Measurements from ENCODE around the gene PVALEF.

The PVALEF gene

DNA sequence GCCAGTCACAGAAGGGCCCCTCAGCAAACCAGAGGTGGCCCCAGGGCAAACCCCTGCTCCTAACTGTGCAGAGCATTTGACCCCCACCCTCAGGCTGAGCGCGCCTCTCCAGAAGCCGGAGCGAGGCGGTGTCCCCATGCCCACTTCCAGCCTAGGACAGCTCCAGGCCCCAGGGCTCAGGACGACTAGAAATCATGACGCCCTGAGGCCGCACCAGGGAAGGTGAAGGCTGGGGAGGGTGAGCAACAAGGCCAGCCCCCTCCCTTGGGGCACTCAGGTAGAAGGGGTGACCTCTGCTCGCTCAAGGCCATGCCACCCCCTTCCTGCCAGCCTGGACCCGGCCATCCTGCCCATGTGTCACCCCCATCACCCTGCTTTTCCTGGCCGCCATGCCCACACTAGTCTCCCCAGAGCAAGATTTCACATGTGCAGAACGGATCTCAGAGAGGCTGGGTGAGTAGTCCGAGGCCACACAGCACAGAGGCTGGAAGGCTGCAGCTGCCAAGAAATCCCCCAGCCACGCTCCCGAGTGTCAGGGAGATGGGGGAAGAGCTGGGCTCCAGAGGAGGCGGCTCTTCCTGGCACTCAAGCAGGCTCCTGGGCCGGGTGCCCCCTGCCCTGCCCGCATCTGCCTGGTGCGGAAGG is 2.1 kb upstream of the PVALEF start:
- DNase-seq (ENCODE audit: low spot score) = no peak

DNA sequence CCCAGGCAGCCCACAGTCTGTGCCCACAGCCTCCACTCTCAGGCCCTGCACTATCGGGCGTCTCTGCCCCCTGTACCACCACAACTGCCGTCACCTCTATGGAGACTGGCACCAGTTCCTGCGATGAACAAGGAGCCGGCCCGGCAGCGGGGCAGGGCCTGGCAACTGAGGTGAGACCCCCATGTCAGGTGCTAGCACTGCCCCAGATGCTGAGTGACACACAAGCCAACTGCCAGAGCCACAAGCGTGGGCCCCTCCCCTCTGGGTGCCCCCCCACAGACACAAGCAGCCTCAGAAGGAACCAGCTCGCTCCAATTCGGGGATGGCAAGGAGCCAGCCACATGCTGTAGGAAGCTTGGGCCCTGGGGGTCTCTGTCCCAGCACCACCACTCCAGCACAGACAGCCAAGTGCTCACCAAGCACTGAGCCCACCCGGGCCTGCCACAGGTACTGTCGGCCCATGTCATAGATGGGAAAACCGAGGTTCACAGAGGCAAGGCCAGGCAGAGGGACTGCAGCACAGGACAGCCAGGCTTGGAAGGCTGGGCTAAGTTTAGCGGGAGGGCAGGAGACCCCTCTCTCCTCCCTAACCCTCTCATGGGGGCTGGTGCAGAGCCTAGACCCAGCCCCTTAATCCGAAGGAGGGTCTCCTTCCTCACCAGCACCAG is 1.5 kb upstream of the PVALEF start:
- no peak for DNase-seq (ENCODE audit: low spot score)

- DNase-seq (ENCODE audit: low spot score) = no peak
These were observed 699 bp upstream of the PVALEF start for GRCh38 chr17:81164371-81165245.

- DNase-seq (ENCODE audit: low spot score) = no peak
These were observed 756 bp downstream of the PVALEF start, which contains the start of gene AATK for GRCh38 chr17:81166033-81166492. AATK (minus strand) TSS chr17:81166221; CDS start chr17:81165992, 229 bp downstream.

DNA sequence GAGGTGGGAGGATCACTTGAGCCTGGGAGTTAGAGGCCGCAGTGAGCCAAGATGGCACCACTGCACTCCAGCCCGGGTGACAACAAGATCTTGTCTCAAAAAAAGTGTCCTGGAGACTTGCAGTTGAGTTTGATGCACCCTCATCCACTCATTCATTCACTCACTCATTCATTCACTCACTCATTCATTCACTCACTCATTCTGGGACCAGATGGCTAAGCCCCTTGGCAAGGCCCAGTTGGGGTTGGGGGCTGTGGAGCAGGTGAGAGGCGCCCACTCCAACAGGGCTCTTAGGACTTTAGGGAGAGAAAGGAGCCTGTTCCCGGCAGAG is 1.9 kb downstream of the PVALEF start:
- DNase-seq (ENCODE audit: low spot score) = no peak

GRCh38 chr17:81167638-81168037 is 2.3 kb downstream of the PVALEF start:
- DNase-seq (ENCODE audit: low spot score) = no peak

GRCh38 chr17:81169870-81170309 is 4.6 kb downstream of the PVALEF start:
- DNase-seq (ENCODE audit: low spot score) = no peak

DNA sequence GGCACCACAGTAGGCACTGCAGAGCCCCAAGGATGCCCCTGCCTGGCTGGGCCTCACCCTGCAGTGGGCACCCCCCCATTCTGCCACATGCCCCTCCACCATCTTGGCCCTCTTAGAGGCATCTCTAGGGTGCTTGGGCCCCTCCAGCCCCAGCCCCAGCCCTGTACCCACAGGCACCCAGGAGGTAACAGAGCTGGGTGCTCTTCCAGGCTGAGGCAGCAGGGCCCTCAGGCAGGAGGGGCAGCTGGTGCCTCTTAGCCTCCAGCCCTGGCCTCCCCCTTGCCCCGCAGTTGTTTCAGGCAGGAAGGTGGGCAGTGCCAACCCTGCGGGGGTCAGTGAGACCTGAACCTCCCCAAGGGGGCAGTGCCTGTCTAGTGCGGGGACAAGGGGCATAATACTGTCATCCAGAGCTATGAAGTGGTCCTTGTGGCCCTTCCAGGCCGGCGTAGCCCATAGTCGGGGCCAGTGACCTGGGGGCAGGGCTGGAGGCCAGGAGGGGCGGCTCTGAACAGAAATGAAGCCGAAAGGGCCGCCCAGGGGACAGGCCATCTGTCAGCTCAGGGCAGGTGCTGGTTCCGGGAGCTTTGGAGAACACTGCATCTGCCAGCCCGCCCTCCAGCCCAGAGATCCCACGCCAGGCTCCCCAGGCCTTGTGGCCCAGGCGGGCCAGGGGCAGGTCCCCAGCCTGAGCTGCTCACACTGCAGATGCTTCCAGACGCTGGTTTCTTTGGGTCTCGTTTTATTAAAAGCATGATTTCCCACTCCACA is 5.6 kb downstream of the PVALEF start:
- no peak for DNase-seq (ENCODE audit: low spot score)

- no peak for DNase-seq (ENCODE audit: low spot score)
These were observed 6.6 kb downstream of the PVALEF start for GRCh38 chr17:81171941-81172340.

DNA sequence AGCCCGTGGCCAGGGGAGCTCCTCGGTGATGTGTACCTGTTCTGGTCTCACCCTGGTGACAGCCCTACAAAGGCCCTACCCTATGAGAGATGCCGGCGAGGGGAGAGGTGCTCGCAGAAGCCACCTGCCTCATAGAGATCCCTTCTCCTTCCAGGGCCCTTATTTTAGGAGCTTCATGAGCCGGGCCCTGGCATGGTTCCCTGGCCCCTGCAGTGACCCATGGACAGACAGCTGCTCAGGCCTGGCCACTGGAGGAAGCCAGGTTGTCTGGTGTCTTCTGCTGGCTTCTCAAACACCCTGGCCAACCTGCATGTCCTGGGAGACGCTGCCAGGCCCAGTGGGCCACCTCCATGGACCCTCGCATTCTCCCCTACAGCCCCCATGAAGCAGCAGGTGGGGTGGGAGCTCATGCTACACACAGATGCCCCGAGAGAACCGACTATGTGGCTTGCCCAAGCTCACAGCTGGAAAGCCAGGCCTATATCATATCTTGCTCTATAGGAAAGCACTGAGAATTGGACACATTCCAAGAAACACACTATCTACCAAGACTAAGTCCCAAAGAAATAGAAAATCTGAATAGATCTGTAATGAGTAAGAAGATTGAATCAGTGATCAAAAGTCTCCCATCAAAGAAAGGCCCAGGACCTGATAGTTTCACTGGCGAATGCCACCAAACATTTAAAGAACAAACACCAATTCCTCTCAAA is 7.9 kb downstream of the PVALEF start:
- DNase-seq (ENCODE audit: low spot score) = no peak

GRCh38 chr17:81173762-81174155 is 8.5 kb downstream of the PVALEF start:
- no peak for DNase-seq (ENCODE audit: low spot score)

DNA sequence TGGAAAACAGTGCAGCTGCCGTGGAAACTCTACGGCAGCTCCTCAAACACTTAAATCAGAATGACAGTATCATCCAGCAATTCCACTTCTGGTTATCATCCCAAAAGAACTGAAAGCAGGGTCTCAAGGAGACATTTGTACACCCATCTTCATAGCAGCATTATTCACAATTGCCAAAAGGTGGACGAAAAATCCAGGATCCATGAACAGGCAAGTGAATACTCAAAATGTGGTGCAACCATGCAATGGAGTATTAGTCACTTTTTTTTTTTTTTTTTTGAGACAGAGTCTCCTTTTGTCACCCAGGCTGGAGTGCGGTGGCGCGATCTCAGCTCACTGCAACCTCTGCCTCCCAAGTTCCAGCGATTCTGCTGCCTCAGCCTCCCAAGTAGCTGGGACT is 11.4 kb downstream of the PVALEF start:
- DNase-seq (ENCODE audit: low spot score) = no peak

- DNase-seq (ENCODE audit: low spot score) = no peak
These were observed 13.1 kb downstream of the PVALEF start for GRCh38 chr17:81178136-81179091.

DNA sequence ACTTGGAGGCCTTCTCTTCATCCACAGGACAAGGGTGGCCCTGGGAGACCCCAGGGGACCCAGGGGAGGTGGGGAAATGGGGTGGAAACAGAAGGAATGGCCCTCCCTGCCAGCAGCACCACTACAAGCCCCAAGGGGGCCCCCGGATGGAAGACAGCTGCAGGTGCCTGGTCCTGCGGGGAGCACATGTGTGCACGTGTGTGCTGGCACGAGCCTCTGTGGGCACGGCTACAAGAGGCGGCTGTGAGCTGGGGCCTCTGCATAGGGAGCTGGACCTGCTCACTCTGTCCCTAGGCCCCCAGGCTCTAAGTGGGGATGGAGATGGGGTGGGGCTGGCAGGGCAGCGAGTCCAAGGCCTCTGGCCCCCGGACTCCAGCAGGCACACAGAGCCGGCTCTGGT is 13.9 kb downstream of the PVALEF start:
- no peak for DNase-seq (ENCODE audit: low spot score)

DNA sequence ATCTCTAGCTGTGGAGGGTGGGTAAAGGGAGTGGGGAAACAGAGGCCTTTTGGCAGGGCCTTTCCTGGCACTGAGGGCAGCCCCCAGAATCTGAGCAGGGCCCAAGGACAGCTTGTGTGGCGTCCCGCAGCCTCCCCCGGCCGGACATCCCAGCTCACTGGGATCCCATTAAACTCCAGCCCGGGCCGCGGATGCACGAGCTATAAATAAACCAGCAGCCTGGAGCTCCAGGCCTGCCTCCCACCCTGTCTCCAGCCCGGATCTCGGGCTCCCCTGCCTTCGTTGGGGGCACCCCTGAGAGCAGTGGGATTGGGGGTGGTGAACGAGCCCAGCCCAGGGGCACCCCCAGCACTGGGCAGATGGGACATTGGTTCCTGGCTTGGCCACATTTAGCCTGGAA is 14.6 kb downstream of the PVALEF start:
- no peak for DNase-seq (ENCODE audit: low spot score)

DNA sequence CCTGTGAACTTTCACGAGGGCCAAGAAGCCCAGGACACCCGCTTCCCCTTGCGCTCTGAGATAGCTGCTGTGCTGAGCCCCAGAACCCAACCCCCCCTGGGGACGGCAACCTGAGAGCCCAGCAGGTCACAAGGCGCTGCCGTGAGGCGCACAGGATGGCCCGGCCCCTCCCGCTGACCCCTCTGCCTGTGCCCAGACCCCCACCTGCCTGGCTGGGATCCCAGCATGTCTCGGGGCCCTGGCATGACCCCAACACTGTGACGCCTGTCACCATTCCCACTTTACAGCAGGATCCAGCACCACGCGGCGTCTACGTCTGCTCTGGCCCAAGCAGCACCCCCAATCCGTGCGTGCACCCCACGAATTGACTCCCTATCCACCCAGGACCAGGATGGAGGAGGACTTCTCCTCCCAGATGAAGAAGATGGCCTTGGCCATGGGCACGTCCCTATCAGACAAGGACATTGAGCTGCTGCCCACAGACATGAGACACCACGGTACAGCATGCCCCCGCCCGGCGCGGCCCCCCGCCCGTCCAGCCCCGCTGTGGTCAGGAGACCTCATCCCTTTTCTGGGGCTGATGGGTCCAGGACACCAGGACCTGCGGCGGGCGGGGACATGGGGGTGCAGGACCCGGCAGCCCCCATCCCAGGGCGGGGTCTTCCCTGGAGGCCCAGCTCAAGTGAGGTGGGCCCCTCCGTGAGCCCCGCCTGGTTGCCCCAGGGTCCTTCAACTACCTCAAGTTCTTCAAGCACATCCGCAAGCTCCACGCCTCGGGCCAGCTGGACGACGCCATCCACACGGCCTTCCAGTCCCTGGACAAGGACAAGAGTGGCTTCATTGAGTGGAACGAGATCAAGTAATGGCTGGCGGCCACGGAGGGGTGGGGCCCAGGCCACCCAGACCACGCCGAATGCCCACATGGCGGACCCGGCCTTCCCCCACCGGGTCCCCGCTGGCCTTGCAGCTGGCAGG is 15.8 kb downstream of the PVALEF start:
- no peak for DNase-seq (ENCODE audit: low spot score)

DNA sequence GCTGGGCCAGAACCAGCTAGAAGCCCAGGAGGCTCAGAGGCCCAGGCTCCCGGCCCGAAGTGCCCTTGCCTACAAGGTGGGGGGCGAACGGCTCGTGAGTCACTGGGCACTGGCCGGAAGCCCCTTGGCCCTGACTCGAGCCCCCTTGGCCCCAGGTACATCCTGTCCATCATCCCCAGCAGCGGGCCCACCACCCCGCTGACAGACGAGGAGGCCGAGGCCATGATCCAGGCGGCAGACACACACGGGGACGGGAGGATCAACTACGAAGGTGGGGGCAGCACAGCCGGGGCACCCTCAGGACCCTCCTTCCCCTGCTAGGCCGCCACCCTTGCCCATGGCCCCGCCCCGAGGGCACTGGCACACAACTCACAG is 16.5 kb downstream of the PVALEF start:
- DNase-seq (ENCODE audit: low spot score) = no peak

- DNase-seq (ENCODE audit: low spot score) = no peak
These were observed 17.3 kb downstream of the PVALEF start for GRCh38 chr17:81182596-81182995.

DNA sequence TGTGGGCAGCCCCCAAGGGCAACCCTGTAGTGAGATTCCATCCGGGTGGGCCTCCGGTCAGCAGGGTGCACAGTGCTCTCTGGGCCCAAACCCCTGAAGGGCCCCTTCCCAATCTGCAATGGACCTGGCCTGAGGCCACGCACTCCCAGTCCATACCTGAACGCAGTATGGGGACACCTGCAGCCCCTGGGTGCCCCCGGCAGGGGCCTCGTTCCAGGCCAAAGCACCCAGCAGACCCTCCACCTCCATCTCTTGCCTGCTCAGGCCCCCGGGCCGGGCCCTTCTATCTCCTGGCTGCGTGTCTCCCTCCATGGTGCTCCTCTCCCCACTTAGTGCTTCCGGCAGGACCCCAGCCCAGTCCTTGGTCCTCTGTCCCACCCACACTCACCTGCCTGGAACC is 18.0 kb downstream of the PVALEF start:
- no peak for DNase-seq (ENCODE audit: low spot score)
